GM23248 (cell line): Measurements from ENCODE around the gene TBC1D10B. TPM values are rescaled to one million over a fixed set of nuclear protein-coding genes. Genes with fewer than 3 reads are reported as not detected.

Source experiments
- polyA plus RNA-seq: library from polyadenylated mRNA; unstranded; fragments of >200 nt; fragmentation: Nextera tagmentation; extraction: Ambion mirVana; gene quantifications from 2 replicates; pipeline ENCODE4 v1.2.1, GENCODE V29; 2016
- small RNA-seq: library from RNA; depleted of rRNA; stranded (forward); fragments of <200 nt; gene quantifications from one replicate; pipeline ENCODE3, GENCODE V24; 2014; ENCODE audit warnings: low read depth, low replicate concordance
- total RNA-seq: library from RNA; depleted of rRNA; stranded (reverse); fragments of >200 nt; shearing (Covaris generic); gene quantifications from 2 replicates; pipeline ENCODE4 v1.2.3, GENCODE V29; 2014; rRNA removed

The TBC1D10B gene
- total and polyA plus RNA-seq, 2 experiments from 2014 or later, result 12.2 to 41.2 TPM

Small RNA genes lying within 50 kb of the gene (small RNA-seq; reads per million reads assigned to genes)
- gene RF00406, result not detected

Other genes starting within 250 kb of the TBC1D10B start
- gene MAPK3, start 247.3 kb downstream of the TBC1D10B start, total RNA-seq, result 47.3 and 60.4 TPM in 2 replicates
- 40.3 and 44.4 TPM in 2 replicates for gene MAPK3, start 247.3 kb downstream of the TBC1D10B start, polyA plus RNA-seq
- 3.2 and 4.8 TPM in 2 replicates for gene CORO1A, start 186.9 kb downstream of the TBC1D10B start, total RNA-seq
- gene CORO1A, start 186.9 kb downstream of the TBC1D10B start, polyA plus RNA-seq, result 1.7 TPM in 2 replicates
- 2.0 and 155 TPM in 2 replicates for gene BOLA2B, start 176.8 kb downstream of the TBC1D10B start, total RNA-seq
- gene BOLA2B, start 176.8 kb downstream of the TBC1D10B start, polyA plus RNA-seq, result 122 and 146 TPM in 2 replicates
- 14.3 and 32.6 TPM in 2 replicates for gene SLX1A, start 176.6 kb downstream of the TBC1D10B start, total RNA-seq
- gene SLX1A, start 176.6 kb downstream of the TBC1D10B start, polyA plus RNA-seq, result 32.2 and 51.7 TPM in 2 replicates
- gene SULT1A3, start 171.2 kb downstream of the TBC1D10B start, total RNA-seq, result 12.2 and 22.9 TPM in 2 replicates
- gene SULT1A3, start 171.2 kb downstream of the TBC1D10B start, polyA plus RNA-seq, result 4.5 and 4.8 TPM in 2 replicates
- gene NPIPB13, start 122.0 kb downstream of the TBC1D10B start, total RNA-seq, result 2.5 and 4.0 TPM in 2 replicates
- 2.1 and 2.7 TPM in 2 replicates for gene NPIPB13, start 122.0 kb downstream of the TBC1D10B start, polyA plus RNA-seq
- 38.5 and 42.9 TPM in 2 replicates for gene CD2BP2, start 15.2 kb downstream of the TBC1D10B start, total RNA-seq
- gene CD2BP2, start 15.2 kb downstream of the TBC1D10B start, polyA plus RNA-seq, result 50.0 and 53.4 TPM in 2 replicates
- not detected in 2 replicates for gene MYL11, start 4.3 kb upstream of the TBC1D10B start, total RNA-seq
- 1.5 and 2.1 TPM in 2 replicates for gene MYL11, start 4.3 kb upstream of the TBC1D10B start, polyA plus RNA-seq
- gene SEPTIN1, start 12.1 kb upstream of the TBC1D10B start, total RNA-seq, result not detected in 2 replicates
- gene SEPTIN1, start 12.1 kb upstream of the TBC1D10B start, polyA plus RNA-seq, result 1.7 and 1.9 TPM in 2 replicates
- gene ZNF48, start 24.9 kb upstream of the TBC1D10B start, total RNA-seq, result 6.3 and 16.2 TPM in 2 replicates
- 0.65 and 0.81 TPM in 2 replicates for gene ZNF48, start 24.9 kb upstream of the TBC1D10B start, polyA plus RNA-seq
- 17.6 and 33.1 TPM in 2 replicates for gene ZNF771, start 37.1 kb upstream of the TBC1D10B start, total RNA-seq
- gene ZNF771, start 37.1 kb upstream of the TBC1D10B start, polyA plus RNA-seq, result 20.1 and 21.1 TPM in 2 replicates
- gene DCTPP1, start 59.5 kb upstream of the TBC1D10B start, total RNA-seq, result 20.2 and 24.3 TPM in 2 replicates
- gene DCTPP1, start 59.5 kb upstream of the TBC1D10B start, polyA plus RNA-seq, result 45.7 and 47.3 TPM in 2 replicates
- 6.2 and 6.4 TPM in 2 replicates for gene SEPHS2, start 75.4 kb upstream of the TBC1D10B start, total RNA-seq
- 26.9 and 27.5 TPM in 2 replicates for gene SEPHS2, start 75.4 kb upstream of the TBC1D10B start, polyA plus RNA-seq
- 0.65 TPM in 1 of 2 replicates, not detected in the other for gene ITGAL, start 102.2 kb upstream of the TBC1D10B start, total RNA-seq
- gene ITGAL, start 102.2 kb upstream of the TBC1D10B start, polyA plus RNA-seq, result 0.27 TPM in 1 of 2 replicates, not detected in the other
- 35.3 and 38.4 TPM in 2 replicates for gene ZNF768, start 156.1 kb upstream of the TBC1D10B start, total RNA-seq
- 5.0 and 5.7 TPM in 2 replicates for gene ZNF768, start 156.1 kb upstream of the TBC1D10B start, polyA plus RNA-seq
- gene ZNF747, start 164.4 kb upstream of the TBC1D10B start, total RNA-seq, result 7.7 and 15.7 TPM in 2 replicates
- gene ZNF747, start 164.4 kb upstream of the TBC1D10B start, polyA plus RNA-seq, result 5.4 and 6.7 TPM in 2 replicates
- 3.0 and 8.8 TPM in 2 replicates for gene ZNF764, start 187.9 kb upstream of the TBC1D10B start, total RNA-seq
- gene ZNF764, start 187.9 kb upstream of the TBC1D10B start, polyA plus RNA-seq, result 3.0 TPM in 2 replicates
- gene ZNF688, start 201.2 kb upstream of the TBC1D10B start, total RNA-seq, result 10.4 and 33.0 TPM in 2 replicates
- gene ZNF688, start 201.2 kb upstream of the TBC1D10B start, polyA plus RNA-seq, result 13.6 and 14.7 TPM in 2 replicates
- gene ZNF785, start 215.2 kb upstream of the TBC1D10B start, total RNA-seq, result 9.0 TPM in 2 replicates
- 5.4 and 6.9 TPM in 2 replicates for gene ZNF785, start 215.2 kb upstream of the TBC1D10B start, polyA plus RNA-seq
- 5.7 TPM in 2 replicates for gene ZNF689, start 239.9 kb upstream of the TBC1D10B start, total RNA-seq
- 4.8 and 5.1 TPM in 2 replicates for gene ZNF689, start 239.9 kb upstream of the TBC1D10B start, polyA plus RNA-seq